HG02588 (cell line): ENCODE results near the gene IGF1R.

ENCODE experiments used
- ATAC-seq: cut with Tn5 transposase; IDR thresholded peaks from one replicate; pipeline ENCODE4 v1.9.1; 2021; ENCODE audit warnings: mild to moderate bottlenecking, moderate library complexity; ENCODE audit not compliant: unreplicated experiment

IGF1R gene

GRCh38 chr15:98792117-98792516, 143.8 kb downstream of the IGF1R start:
- ATAC-seq: no peak

- no peak for ATAC-seq
Measured at GRCh38 chr15:98794211-98794610, 145.9 kb downstream of the IGF1R start.

GRCh38 chr15:98794748-98795147, 146.4 kb downstream of the IGF1R start:
- ATAC-seq: no peak

- no peak for ATAC-seq
Measured at GRCh38 chr15:98795980-98796379, 147.6 kb downstream of the IGF1R start.

GRCh38 chr15:98796685-98797357, 148.5 kb downstream of the IGF1R start:
- no peak for ATAC-seq

- no peak for ATAC-seq
Measured at GRCh38 chr15:98798375-98798893, 150.1 kb downstream of the IGF1R start.

GRCh38 chr15:98799461-98800390, 151.4 kb downstream of the IGF1R start:
- ATAC-seq: no peak

GRCh38 chr15:98800437-98801233, 152.3 kb downstream of the IGF1R start:
- ATAC-seq: no peak

GRCh38 chr15:98801234-98801561, 152.9 kb downstream of the IGF1R start:
- ATAC-seq: no peak

- ATAC-seq: no peak
Measured at GRCh38 chr15:98802187-98802586, 153.8 kb downstream of the IGF1R start.

GRCh38 chr15:98803228-98804056, 155.1 kb downstream of the IGF1R start:
- ATAC-seq: no peak

GRCh38 chr15:98804057-98804380, 155.7 kb downstream of the IGF1R start:
- ATAC-seq: no peak

- no peak for ATAC-seq
Measured at GRCh38 chr15:98805434-98806274, 157.3 kb downstream of the IGF1R start.

GRCh38 chr15:98806275-98806895, 158.0 kb downstream of the IGF1R start:
- no peak for ATAC-seq

- no peak for ATAC-seq
Measured at GRCh38 chr15:98807262-98807661, 158.9 kb downstream of the IGF1R start.

GRCh38 chr15:98809273-98809672, 160.9 kb downstream of the IGF1R start:
- ATAC-seq: no peak

GRCh38 chr15:98812716-98813446, 164.5 kb downstream of the IGF1R start:
- no peak for ATAC-seq

GRCh38 chr15:98813951-98814350, 165.6 kb downstream of the IGF1R start:
- no peak for ATAC-seq
